ENCODE results near the gene SYT17.

The SYT17 gene

DNA sequence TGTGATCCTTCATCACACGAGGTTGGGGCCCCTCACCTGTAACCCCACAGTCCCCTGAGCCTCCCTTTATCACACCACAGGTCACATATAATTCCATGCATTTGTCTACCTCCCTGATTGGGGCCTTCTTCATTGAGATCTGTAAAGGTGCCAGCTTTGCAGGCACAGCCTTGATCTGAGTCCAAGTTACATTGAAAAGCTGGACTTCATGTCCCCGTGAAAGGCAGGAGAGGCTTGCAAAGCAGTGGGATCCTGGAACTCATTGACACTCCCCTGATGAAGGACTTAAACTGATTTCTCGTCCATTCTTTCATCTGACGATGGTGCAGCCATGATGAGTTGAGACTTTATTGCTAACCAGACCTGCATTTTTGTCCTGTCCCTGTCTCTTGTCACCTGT is 3.8 kb upstream of the SYT17 start:
- Histone ChIP-seq H3K36me3 (ENCODE audit: control insufficient read depth in 4 of 4, insufficient read depth in 4 of 4, low read length in 3 of 4) (no peaks in the 10 kb centered on the region), H3K27ac (ENCODE audit: insufficient read depth in 1 of 2, low read depth in 1 of 2, low read length in 2 of 2, poor library complexity in 1 of 2, severe bottlenecking in 2 of 2) (no peak overlapping the region), H3K4me3 (ENCODE audit: control insufficient read depth in 1 of 7, extremely low read depth in 1 of 7, insufficient read depth in 4 of 7, low read depth in 2 of 7, low read length in 6 of 7) (no peak overlapping the region), H3K9me3 (ENCODE audit: control extremely low read depth in 1 of 5, control insufficient read depth in 4 of 5, insufficient read depth in 2 of 5, low read depth in 1 of 5, low read length in 4 of 5) (peaks cover 0 to 5% (median 0%) of the 10 kb centered on the region in 5 experiments), H3K4me1 (ENCODE audit: control extremely low read depth in 1 of 4, control insufficient read depth in 4 of 4, insufficient read depth in 4 of 4, low read length in 3 of 4) (peaks cover 0 to 9% (median 8%) of the 10 kb centered on the region in 4 experiments), H3K27me3 (replicated peaks in 2 of 5; ENCODE audit: control insufficient read depth in 4 of 5, insufficient read depth in 5 of 5, low read length in 4 of 5) (peaks cover 0 to 36% (median 15%) of the 10 kb centered on the region in 5 experiments)
- DNase-seq, result no peak
- POLR2A ChIA-PET, result no interaction called here
- WGBS (ENCODE audit: insufficient coverage), result 97% methylated on average over 3 of the region's 4 CpGs
- CTCF ChIA-PET, result interaction anchor here (1.0 to 1.7 kb wide), 2 partner anchors 9 to 16 kb away, joined by 3 to 5 read pairs; no protein-coding TSS in a partner anchor

DNA sequence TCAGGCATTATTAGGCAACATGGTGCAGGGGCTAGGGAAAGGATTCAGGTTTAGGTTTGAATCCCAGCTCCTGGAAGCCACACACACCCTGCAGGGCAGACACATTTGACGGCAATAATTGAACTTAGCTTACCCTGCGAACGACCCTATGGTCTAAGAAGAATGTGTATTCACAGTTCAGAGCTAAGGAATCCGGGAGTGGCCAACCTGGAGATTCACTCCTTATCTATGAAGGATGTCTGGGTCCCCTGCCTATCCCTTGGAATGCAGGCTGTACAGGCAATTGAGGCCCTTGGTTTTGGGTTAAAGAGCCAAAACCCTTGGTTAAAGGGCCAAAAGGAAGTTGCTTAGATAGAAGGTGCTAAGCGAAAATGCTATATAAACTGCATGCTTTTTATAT is 2.9 kb upstream of the SYT17 start:
- peaks cover 0 to 9% (median 8%) of the 10 kb centered on the region in 4 experiments for H3K4me1 ChIP-seq (ENCODE audit: control extremely low read depth in 1 of 4, control insufficient read depth in 4 of 4, insufficient read depth in 4 of 4, low read length in 3 of 4)
- H3K4me3 ChIP-seq (ENCODE audit: control insufficient read depth in 1 of 7, extremely low read depth in 1 of 7, insufficient read depth in 4 of 7, low read depth in 2 of 7, low read length in 6 of 7), result no peak overlapping the region
- CTCF ChIA-PET, result interaction anchor here (1.2 to 1.7 kb wide), 2 partner anchors 10 to 12 kb away, joined by 4 to 5 read pairs; no protein-coding TSS in a partner anchor
- no peak for DNase-seq
- no peak overlapping the region for H3K27ac ChIP-seq (ENCODE audit: insufficient read depth in 1 of 2, low read depth in 1 of 2, low read length in 2 of 2, poor library complexity in 1 of 2, severe bottlenecking in 2 of 2)
- peaks cover 0 to 5% (median 0%) of the 10 kb centered on the region in 5 experiments for H3K9me3 ChIP-seq (ENCODE audit: control extremely low read depth in 1 of 5, control insufficient read depth in 4 of 5, insufficient read depth in 2 of 5, low read depth in 1 of 5, low read length in 4 of 5)
- peaks cover 0 to 45% (median 17%) of the 10 kb centered on the region in 5 experiments for H3K27me3 ChIP-seq (replicated peaks in 2 of 5; ENCODE audit: control insufficient read depth in 4 of 5, insufficient read depth in 5 of 5, low read length in 4 of 5)
- H3K36me3 ChIP-seq (ENCODE audit: control insufficient read depth in 4 of 4, insufficient read depth in 4 of 4, low read length in 3 of 4), result no peaks in the 10 kb centered on the region
- POLR2A ChIA-PET, result no interaction called here
- WGBS (ENCODE audit: insufficient coverage), result 95% methylated on average over 4 of the region's 5 CpGs

DNA sequence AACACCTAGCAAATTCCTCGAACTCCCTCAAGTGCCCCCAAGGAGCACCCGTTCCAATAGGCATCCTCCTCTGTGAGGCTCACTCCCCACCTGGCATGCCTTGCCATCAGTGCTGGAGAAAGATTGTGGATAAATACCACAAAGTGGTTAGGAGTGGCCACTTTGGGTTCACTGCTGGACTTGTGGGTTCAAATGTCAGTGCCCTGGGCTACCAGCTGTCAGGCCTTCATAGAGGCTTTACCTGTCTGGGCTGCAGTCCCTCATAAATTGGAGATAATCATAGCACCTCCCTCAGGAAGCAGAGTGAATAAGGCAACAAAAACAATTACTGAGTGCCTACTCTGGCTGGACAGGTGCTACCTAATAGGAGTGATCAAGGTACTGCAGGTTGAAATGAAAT is 1.5 kb upstream of the SYT17 start:
- Histone ChIP-seq H3K9me3 (ENCODE audit: control extremely low read depth in 1 of 5, control insufficient read depth in 4 of 5, insufficient read depth in 2 of 5, low read depth in 1 of 5, low read length in 4 of 5) (peaks cover 0 to 7% (median 2%) of the 10 kb centered on the region in 5 experiments), H3K36me3 (ENCODE audit: control insufficient read depth in 4 of 4, insufficient read depth in 4 of 4, low read length in 3 of 4) (no peaks in the 10 kb centered on the region), H3K4me3 (ENCODE audit: control insufficient read depth in 1 of 7, extremely low read depth in 1 of 7, insufficient read depth in 4 of 7, low read depth in 2 of 7, low read length in 6 of 7) (no peak overlapping the region), H3K27me3 (replicated peaks in 2 of 5; ENCODE audit: control insufficient read depth in 4 of 5, insufficient read depth in 5 of 5, low read length in 4 of 5) (peaks cover 8 to 58% (median 17%) of the 10 kb centered on the region in 5 experiments), H3K4me1 (ENCODE audit: control extremely low read depth in 1 of 4, control insufficient read depth in 4 of 4, insufficient read depth in 4 of 4, low read length in 3 of 4) (peaks cover 0 to 9% (median 8%) of the 10 kb centered on the region in 4 experiments), H3K27ac (ENCODE audit: insufficient read depth in 1 of 2, low read depth in 1 of 2, low read length in 2 of 2, poor library complexity in 1 of 2, severe bottlenecking in 2 of 2) (no peak overlapping the region)
- no peak for DNase-seq
- CTCF ChIA-PET, result no interaction called here
- WGBS (ENCODE audit: insufficient coverage), result 89% methylated on average over 2 of the region's 2 CpGs
- POLR2A ChIA-PET, result no interaction called here

- H3K27me3 ChIP-seq (replicated peaks in 2 of 5; ENCODE audit: control insufficient read depth in 4 of 5, insufficient read depth in 5 of 5, low read length in 4 of 5), result peaks cover 8 to 63% (median 18%) of the 10 kb centered on the region in 5 experiments
- H3K9me3 ChIP-seq (ENCODE audit: control extremely low read depth in 1 of 5, control insufficient read depth in 4 of 5, insufficient read depth in 2 of 5, low read depth in 1 of 5, low read length in 4 of 5), result peaks cover 0 to 2% (median 0%) of the 10 kb centered on the region in 5 experiments
- H3K36me3 ChIP-seq (ENCODE audit: control insufficient read depth in 4 of 4, insufficient read depth in 4 of 4, low read length in 3 of 4), result no peaks in the 10 kb centered on the region
- peak overlapping the region in 5 of 7 experiments; percentile 25 to 63 (median 56) for H3K4me3 ChIP-seq (ENCODE audit: control insufficient read depth in 1 of 7, extremely low read depth in 1 of 7, insufficient read depth in 4 of 7, low read depth in 2 of 7, low read length in 6 of 7)
- no peak overlapping the region for H3K27ac ChIP-seq (ENCODE audit: insufficient read depth in 1 of 2, low read depth in 1 of 2, low read length in 2 of 2, poor library complexity in 1 of 2, severe bottlenecking in 2 of 2)
- CTCF ChIA-PET, result interaction anchor here (2.2 kb wide), 1 partner anchor 11 kb away, joined by 8 read pairs; no protein-coding TSS in a partner anchor
- POLR2A ChIA-PET, result no interaction called here
- peaks cover 0 to 9% (median 8%) of the 10 kb centered on the region in 4 experiments for H3K4me1 ChIP-seq (ENCODE audit: control extremely low read depth in 1 of 4, control insufficient read depth in 4 of 4, insufficient read depth in 4 of 4, low read length in 3 of 4)
- 0% methylated on average over 32 of the region's 68 CpGs for WGBS (ENCODE audit: insufficient coverage)
- peak in 2 of 3 donors; percentile 18 to 24 for DNase-seq
These were observed 486 bp downstream of the SYT17 start for GRCh38 chr16:19168371-19169081.

GRCh38 chr16:19169082-19169639 is 1.1 kb downstream of the SYT17 start:
- DNase-seq, result no peak
- peaks cover 0 to 9% (median 8%) of the 10 kb centered on the region in 4 experiments for H3K4me1 ChIP-seq (ENCODE audit: control extremely low read depth in 1 of 4, control insufficient read depth in 4 of 4, insufficient read depth in 4 of 4, low read length in 3 of 4)
- 13% methylated on average over 19 of the region's 19 CpGs for WGBS (ENCODE audit: insufficient coverage)
- peaks cover 9 to 69% (median 18%) of the 10 kb centered on the region in 5 experiments for H3K27me3 ChIP-seq (replicated peaks in 2 of 5; ENCODE audit: control insufficient read depth in 4 of 5, insufficient read depth in 5 of 5, low read length in 4 of 5)
- no peaks in the 10 kb centered on the region for H3K36me3 ChIP-seq (ENCODE audit: control insufficient read depth in 4 of 4, insufficient read depth in 4 of 4, low read length in 3 of 4)
- peaks cover 0 to 2% (median 0%) of the 10 kb centered on the region in 5 experiments for H3K9me3 ChIP-seq (ENCODE audit: control extremely low read depth in 1 of 5, control insufficient read depth in 4 of 5, insufficient read depth in 2 of 5, low read depth in 1 of 5, low read length in 4 of 5)
- H3K4me3 ChIP-seq (ENCODE audit: control insufficient read depth in 1 of 7, extremely low read depth in 1 of 7, insufficient read depth in 4 of 7, low read depth in 2 of 7, low read length in 6 of 7), result no peak overlapping the region
- no peak overlapping the region for H3K27ac ChIP-seq (ENCODE audit: insufficient read depth in 1 of 2, low read depth in 1 of 2, low read length in 2 of 2, poor library complexity in 1 of 2, severe bottlenecking in 2 of 2)
- POLR2A ChIA-PET, result no interaction called here
- CTCF ChIA-PET, result interaction anchor here (1.1 to 2.2 kb wide), 2 partner anchors 10 to 13 kb away, joined by 3 to 8 read pairs; no protein-coding TSS in a partner anchor

DNA sequence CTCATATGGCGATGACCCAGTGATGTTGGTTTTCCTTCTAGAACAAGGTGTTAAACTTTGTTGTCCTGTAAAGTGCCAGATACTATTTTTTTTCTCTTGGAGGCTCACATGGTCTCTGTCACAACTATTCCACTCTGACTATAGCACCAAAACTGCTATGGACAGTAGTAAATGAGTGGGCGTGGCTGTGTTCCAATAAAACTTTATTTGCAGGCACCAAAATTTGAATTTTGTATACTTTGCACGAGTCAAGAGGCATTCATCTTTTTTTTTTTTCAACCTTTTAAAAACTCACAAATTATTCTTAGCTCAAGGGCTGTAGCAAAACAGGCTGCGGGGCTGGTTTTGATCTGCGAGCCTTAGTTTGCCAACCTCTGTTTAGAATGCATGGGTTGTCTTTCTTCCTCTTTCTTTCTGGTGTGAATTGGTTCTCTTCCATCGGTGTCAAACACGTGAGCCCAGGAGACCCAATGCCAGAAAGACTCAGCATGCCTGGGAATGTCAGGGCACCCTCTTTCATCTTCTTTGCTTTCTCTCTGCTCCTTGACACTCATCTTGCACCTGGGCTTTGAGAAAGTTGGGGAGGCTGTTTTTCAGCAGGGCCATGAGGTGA is 2.1 kb downstream of the SYT17 start:
- no peak for DNase-seq
- 85% methylated on average over 7 of the region's 7 CpGs for WGBS (ENCODE audit: insufficient coverage)
- no peak overlapping the region for H3K27ac ChIP-seq (ENCODE audit: insufficient read depth in 1 of 2, low read depth in 1 of 2, low read length in 2 of 2, poor library complexity in 1 of 2, severe bottlenecking in 2 of 2)
- peaks cover 0 to 9% (median 8%) of the 10 kb centered on the region in 4 experiments for H3K4me1 ChIP-seq (ENCODE audit: control extremely low read depth in 1 of 4, control insufficient read depth in 4 of 4, insufficient read depth in 4 of 4, low read length in 3 of 4)
- H3K4me3 ChIP-seq (ENCODE audit: control insufficient read depth in 1 of 7, extremely low read depth in 1 of 7, insufficient read depth in 4 of 7, low read depth in 2 of 7, low read length in 6 of 7), result no peak overlapping the region
- H3K27me3 ChIP-seq (replicated peaks in 2 of 5; ENCODE audit: control insufficient read depth in 4 of 5, insufficient read depth in 5 of 5, low read length in 4 of 5), result peaks cover 9 to 72% (median 16%) of the 10 kb centered on the region in 5 experiments
- POLR2A ChIA-PET, result no interaction called here
- CTCF ChIA-PET, result interaction anchor here (1.1 to 2.2 kb wide), 2 partner anchors 9 to 14 kb away, joined by 3 to 8 read pairs; no protein-coding TSS in a partner anchor
- peaks cover 0 to 2% (median 0%) of the 10 kb centered on the region in 5 experiments for H3K9me3 ChIP-seq (ENCODE audit: control extremely low read depth in 1 of 5, control insufficient read depth in 4 of 5, insufficient read depth in 2 of 5, low read depth in 1 of 5, low read length in 4 of 5)
- H3K36me3 ChIP-seq (ENCODE audit: control insufficient read depth in 4 of 4, insufficient read depth in 4 of 4, low read length in 3 of 4), result no peaks in the 10 kb centered on the region
